Spleen (tissue), 11 donors: ENCODE results near the gene FKBP4. TPM values are rescaled to one million over a fixed set of nuclear protein-coding genes. Genes with fewer than 3 reads are reported as not detected.
"Not testable (repeated sequence)": the region's sequence is repeated elsewhere in the genome, so short reads cannot be mapped to it uniquely, and the experiment has no call there.

Source experiments
- DNase-seq: peaks from one replicate; pipeline ENCODE4 v3.0.0-alpha.2; 2020
- H3K27ac ChIP-seq, 8 donors: fragments of 200-600 bp; sonication (generic) in 7 of 8; 1 replicate in 4 of 8; 2 replicates in 4 of 8; pipeline versions ENCODE4 v1.5.0 to v1.8.0; 2016 to 2021; ENCODE audit warnings: inconsistent platforms in 4 of 8, mild to moderate bottlenecking in 4 of 8, moderate library complexity in 1 of 8
- H3K27me3 ChIP-seq, 7 donors: fragments of 200-600 bp; sonication (generic) in 6 of 7; replicated peaks in 1 of 7; 1 replicate in 4 of 7; 2 replicates in 3 of 7; pipeline versions ENCODE4 v1.5.0 to v1.8.0; 2016 to 2021; ENCODE audit warnings: inconsistent platforms in 3 of 7, mild to moderate bottlenecking in 1 of 7
- H3K36me3 ChIP-seq, 6 donors: fragments of 200-600 bp; sonication (generic) in 5 of 6; 1 replicate in 4 of 6; 2 replicates in 2 of 6; pipeline versions ENCODE4 v1.5.0 to v1.8.0; 2016 to 2021; ENCODE audit warnings: inconsistent platforms in 2 of 6
- H3K4me1 ChIP-seq, 6 donors: fragments of 200-600 bp; sonication (generic) in 5 of 6; 1 replicate in 3 of 6; 2 replicates in 3 of 6; pipeline versions ENCODE4 v1.5.0 to v1.8.0; 2016 to 2021; ENCODE audit warnings: inconsistent platforms in 3 of 6
- H3K4me3 ChIP-seq, 8 donors: fragments of 200-600 bp; sonication (generic) in 7 of 8; 1 replicate in 4 of 8; 2 replicates in 4 of 8; pipeline versions ENCODE4 v1.5.0 to v1.8.0; 2016 to 2021; ENCODE audit warnings: inconsistent platforms in 4 of 8, mild to moderate bottlenecking in 4 of 8, moderate library complexity in 2 of 8
- H3K9me3 ChIP-seq, 8 donors: fragments of 200-600 bp; sonication (generic) in 7 of 8; 1 replicate in 4 of 8; 2 replicates in 4 of 8; pipeline versions ENCODE4 v1.5.0 to v1.8.0; 2016 to 2021; ENCODE audit warnings: inconsistent platforms in 4 of 8
- CTCF ChIP-seq, 11 experiments: fragments of 200-600 bp in 7 of 11; fragments of 450-650 bp in 4 of 11; sonication (generic) in 4 of 11; IDR thresholded peaks in 8 of 11; conservative IDR thresholded peaks in 3 of 11; 1 replicate in 7 of 11; 2 replicates in 4 of 11; pipeline versions ENCODE4 v1.4.0 to v1.8.0; 2016 to 2021; ENCODE audit warnings: antibody characterized with exemption in 11 of 11, inconsistent platforms in 4 of 11, mild to moderate bottlenecking in 1 of 11
- POLR2A ChIP-seq, 3 donors: fragments of 450-650 bp; IDR thresholded peaks; one replicate each; pipeline ENCODE4 v1.5.1; 2017; ENCODE audit warnings: antibody characterized with exemption in 3 of 3, mild to moderate bottlenecking in 1 of 3
- POLR2AphosphoS5 ChIP-seq, 3 donors: sonication (generic); formaldehyde crosslinking; IDR thresholded peaks; one replicate each; pipeline ENCODE4 v1.5.1; 2017; ENCODE audit warnings: antibody characterized with exemption in 3 of 3
- WGBS, 5 donors: extraction: QIAGEN DNeasy Blood & Tissue Kit in 3 of 5; methylation state at CpG; one replicate each; pipeline versions ENCODE4 v1.1.5 to v1.1.7; 2013 to 2018; 5-methylcytosine and 5-hydroxymethylcytosine counted together
- intact Hi-C: fragments of 100-400 bp; cut with DNase I; formaldehyde crosslinking; loops from one replicate; pipeline ENCODE4 v1.15.0; 2023; ENCODE audit warnings: low total_unique reads
- polyA plus RNA-seq, 3 donors: library from polyadenylated mRNA; stranded (reverse); fragments of 200-250 nt; gene quantifications; one replicate each; pipeline ENCODE4 v1.2.1, GENCODE V29; 2013
- total RNA-seq, 7 donors: library from RNA; depleted of rRNA in 3 of 7; stranded (reverse); fragments of >200 nt in 3 of 7; fragmentation: NEBNext Ultra II Directional in 4 of 7; extraction: Animal tissue kit (Norgen Biotek cat#: 25700) in 4 of 7; gene quantifications; one replicate each; pipeline versions ENCODE4 v1.1.0 to v1.2.1, GENCODE V29; 2016 to 2021
- donor health status: healthy with polysubstance abuse.
- donor health status: DM: no; HTN: no; CAD: no; lungs with moderate emphysema.
- donor health status: DM: no; HTN: no; CAD: no.
- donor health status: Bipolar disorder and iron deficiency.
- donor health status: healthy.
- donor health status: DM: no; HTN: no; CAD: no.
- donor health status: DM: yes; HTN: yes; CAD: no.

FKBP4 gene
- total and polyA plus RNA-seq, 10 donors: 8.3 to 65.6 (median 25.4) TPM

- peaks cover 0 to 17% (median 0%) of the 10 kb centered on the region in 6 donors for H3K36me3 ChIP-seq
- intact Hi-C loops: no loop called here
- WGBS, 5 donors: 87 to 90% (median 88%) methylated on average over 4 of the region's 4 CpGs
- no peaks in the 10 kb centered on the region for H3K27me3 ChIP-seq
- no peaks in the 10 kb centered on the region for H3K9me3 ChIP-seq
- no peak overlapping the region for H3K27ac ChIP-seq
- TF ChIP-seq CTCF (IDR thresholded peaks at IDR 0.05 in 8 of 11, conservative IDR thresholded peaks at IDR 0.05 in 3 of 11) (no peak), POLR2A (IDR thresholded peaks at IDR 0.05) (no peak), POLR2AphosphoS5 (IDR thresholded peaks at IDR 0.05) (no peak)
- DNase-seq: no peak
- no peak overlapping the region for H3K4me3 ChIP-seq
- H3K4me1 ChIP-seq: no peaks in the 10 kb centered on the region
Measured at GRCh38 chr12:2765052-2765451, 29.7 kb upstream of the FKBP4 start.

GRCh38 chr12:2765608-2766007, 29.2 kb upstream of the FKBP4 start:
- Histone ChIP-seq H3K4me3 (no peak overlapping the region), H3K4me1 (no peaks in the 10 kb centered on the region), H3K27me3 (no peaks in the 10 kb centered on the region), H3K9me3 (no peaks in the 10 kb centered on the region), H3K27ac (no peak overlapping the region), H3K36me3 (peaks cover 0 to 12% (median 0%) of the 10 kb centered on the region in 6 donors)
- DNase-seq: no peak
- intact Hi-C loops: no loop called here
- WGBS, 5 donors: 85 to 91% (median 89%) methylated on average over 6 of the region's 6 CpGs
- TF ChIP-seq POLR2AphosphoS5 (IDR thresholded peaks at IDR 0.05) (no peak), CTCF (IDR thresholded peaks at IDR 0.05 in 8 of 11, conservative IDR thresholded peaks at IDR 0.05 in 3 of 11) (no peak), POLR2A (IDR thresholded peaks at IDR 0.05) (no peak)

GRCh38 chr12:2768224-2768961, 26.4 kb upstream of the FKBP4 start:
- Histone ChIP-seq H3K27ac (no peak overlapping the region), H3K4me1 (no peaks in the 10 kb centered on the region), H3K36me3 (no peaks in the 10 kb centered on the region), H3K9me3 (no peaks in the 10 kb centered on the region), H3K27me3 (no peaks in the 10 kb centered on the region), H3K4me3 (no peak overlapping the region)
- TF ChIP-seq POLR2AphosphoS5 (IDR thresholded peaks at IDR 0.05): no peak
- TF ChIP-seq POLR2A (IDR thresholded peaks at IDR 0.05): no peak
- no peak for DNase-seq
- WGBS, 5 donors: 65 to 77% (median 70%) methylated on average over 10 of the region's 10 CpGs
- intact Hi-C loops: no loop called here

- Histone ChIP-seq H3K36me3 (no peaks in the 10 kb centered on the region), H3K27me3 (no peaks in the 10 kb centered on the region), H3K9me3 (no peaks in the 10 kb centered on the region), H3K27ac (no peak overlapping the region), H3K4me3 (no peak overlapping the region), H3K4me1 (no peaks in the 10 kb centered on the region)
- intact Hi-C loops: no loop called here
- no peak for DNase-seq
- TF ChIP-seq CTCF (IDR thresholded peaks at IDR 0.05 in 8 of 11, conservative IDR thresholded peaks at IDR 0.05 in 3 of 11) (no peak), POLR2AphosphoS5 (IDR thresholded peaks at IDR 0.05) (no peak), POLR2A (IDR thresholded peaks at IDR 0.05) (no peak)
- WGBS, 5 donors: 75 to 93% (median 90%) methylated on average over 10 to 11 of the region's 11 CpGs
Measured at GRCh38 chr12:2769866-2770533, 24.8 kb upstream of the FKBP4 start.

GRCh38 chr12:2770544-2770943, 24.2 kb upstream of the FKBP4 start:
- H3K27me3 ChIP-seq, H3K4me3 ChIP-seq, intact Hi-C loops, H3K27ac ChIP-seq, H3K4me1 ChIP-seq, DNase-seq, H3K9me3 ChIP-seq, H3K36me3 ChIP-seq: not testable (repeated sequence)
- WGBS, 5 donors: 94 to 100% (median 97%) methylated on average over 3 of the region's 3 CpGs
